HG03354 (cell line): ENCODE results near the gene TLK1.
"Not testable (repeated sequence)": the region's sequence is repeated elsewhere in the genome, so short reads cannot be mapped to it uniquely, and the experiment has no call there.

Experiments used
- ATAC-seq: cut with Tn5 transposase; IDR thresholded peaks from one replicate; pipeline ENCODE4 v1.9.1; 2021; ENCODE audit warnings: mild to moderate bottlenecking; ENCODE audit not compliant: unreplicated experiment, poor library complexity, severe bottlenecking

The TLK1 gene

DNA sequence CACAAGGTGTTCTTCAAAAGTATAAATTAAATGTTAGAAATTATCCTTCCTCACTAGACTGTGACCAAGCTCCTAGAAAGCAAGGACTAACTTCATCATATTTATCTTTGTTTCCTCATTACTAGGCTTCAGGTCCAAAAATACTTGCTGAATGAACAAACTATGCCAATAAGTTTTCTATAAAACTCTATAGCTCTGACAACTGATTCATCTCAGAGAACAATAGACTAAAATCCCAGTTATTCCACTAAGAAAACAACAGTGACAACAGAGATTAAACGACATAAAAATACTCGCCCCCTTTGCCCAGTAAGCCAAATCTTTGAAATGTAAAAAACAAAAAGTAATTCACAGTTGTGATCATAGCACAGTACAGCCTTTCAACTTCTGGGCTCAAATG lies 13.6 kb downstream of the TLK1 start:
- no peak for ATAC-seq

DNA sequence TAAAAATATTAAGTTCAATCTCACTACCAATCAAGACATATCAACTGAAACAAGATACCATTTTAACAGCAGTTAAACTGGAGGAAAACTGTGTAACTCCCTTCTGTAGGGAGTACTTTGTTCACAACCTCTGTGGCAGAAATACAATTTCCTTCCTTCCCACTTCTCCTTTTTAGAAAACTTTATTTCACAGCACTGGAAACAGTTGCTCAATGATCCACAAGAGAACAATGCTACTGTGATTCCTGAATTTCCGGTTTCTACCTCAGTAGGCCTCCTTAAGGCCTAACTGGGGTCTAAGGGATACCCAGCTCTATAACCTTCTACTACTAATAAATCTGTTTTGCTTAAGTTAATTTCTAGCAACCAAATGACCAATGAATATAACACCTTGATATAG lies 14.1 kb downstream of the TLK1 start:
- ATAC-seq, result no peak

DNA sequence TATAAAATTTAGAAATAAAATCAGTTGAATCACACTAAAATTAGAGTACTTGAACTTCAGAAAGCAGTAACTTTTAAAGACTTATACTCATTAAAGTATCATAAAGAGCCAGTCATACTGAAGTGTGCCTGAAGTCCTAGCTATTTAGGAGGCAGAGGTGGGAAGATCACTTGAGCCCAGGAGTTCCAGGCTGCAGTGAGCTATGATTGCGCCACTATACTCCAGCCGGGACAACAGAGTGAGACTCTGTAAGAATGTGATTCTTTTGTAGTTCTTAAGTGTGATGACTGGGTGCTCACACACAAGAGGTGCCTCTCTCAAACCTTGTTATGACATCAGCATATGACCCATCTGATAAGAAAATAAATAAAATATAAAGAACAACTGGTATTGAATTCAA lies 14.6 kb downstream of the TLK1 start:
- ATAC-seq, result no peak

DNA sequence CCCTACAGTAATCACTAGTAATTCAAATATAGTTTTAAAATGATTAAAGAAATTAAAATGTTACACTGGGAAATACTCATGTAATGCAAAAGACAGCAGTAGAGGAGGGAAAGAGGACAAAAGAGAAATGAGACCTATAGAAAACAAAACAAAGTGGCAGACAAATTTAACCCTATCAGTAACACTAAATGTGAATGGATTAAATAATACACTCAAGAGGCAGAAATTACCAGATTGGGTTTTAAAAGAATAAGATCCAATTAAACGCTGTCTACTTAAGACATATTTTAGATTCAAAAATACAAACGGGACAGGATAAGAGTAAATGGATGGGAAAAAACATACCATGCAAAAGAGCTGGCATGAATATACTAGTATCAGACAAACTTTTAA lies 17.0 kb downstream of the TLK1 start:
- ATAC-seq, result no peak

DNA sequence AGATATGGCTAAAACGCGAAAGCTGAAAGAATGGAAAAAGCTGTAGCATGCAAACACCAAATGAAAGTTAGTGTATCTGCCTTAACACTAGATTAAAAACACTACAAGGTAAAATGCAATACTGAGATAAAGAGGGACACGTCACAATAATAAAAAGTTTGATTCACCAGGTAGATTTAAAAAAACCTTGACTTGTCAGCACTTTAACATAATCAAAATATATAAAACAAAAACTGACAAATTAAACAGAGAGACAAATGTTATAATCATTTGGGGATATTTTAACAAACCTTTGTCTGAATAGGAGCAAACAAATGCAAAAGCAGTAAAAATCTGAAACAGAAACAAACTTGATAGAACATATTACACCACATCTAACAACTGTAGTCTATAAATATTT lies 18.3 kb downstream of the TLK1 start:
- no peak for ATAC-seq

DNA sequence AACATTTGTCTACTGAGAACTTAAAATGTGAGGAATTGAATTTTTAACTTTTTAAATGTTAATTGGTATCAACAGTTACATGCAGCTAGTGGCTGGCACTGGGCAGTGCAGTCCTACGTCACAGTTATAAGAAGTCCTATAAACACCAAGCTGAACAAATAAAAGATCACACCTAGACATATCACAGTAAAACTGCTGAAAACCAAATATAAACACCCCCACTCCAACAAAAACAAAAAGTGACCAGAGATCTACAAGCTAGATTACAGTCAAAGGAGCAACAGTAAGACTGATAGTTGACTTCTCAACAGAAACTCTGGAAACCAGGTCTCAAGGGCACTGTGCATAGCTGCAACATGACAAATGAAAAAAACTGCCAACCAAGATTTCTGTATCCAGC lies 19.4 kb downstream of the TLK1 start:
- no peak for ATAC-seq

DNA sequence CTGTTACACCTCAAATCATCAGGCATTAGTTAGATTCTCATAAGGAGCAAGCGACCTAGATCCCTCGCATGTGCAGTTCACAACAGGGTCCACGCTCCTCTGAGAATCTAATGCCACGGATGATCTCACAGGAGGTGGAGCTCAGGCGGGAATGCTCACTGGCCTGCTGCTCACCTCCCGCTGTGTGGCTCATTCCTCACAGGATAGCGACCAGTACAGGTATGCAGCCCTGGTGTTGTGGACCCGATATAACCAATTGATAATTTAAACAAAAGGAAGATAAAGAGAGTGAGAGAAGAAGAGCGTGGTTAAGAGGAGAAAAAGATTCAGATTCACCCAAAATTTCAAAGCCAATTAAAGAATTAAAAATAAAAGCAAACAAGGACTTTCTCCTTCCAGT lies 20.8 kb downstream of the TLK1 start:
- ATAC-seq, result no peak

DNA sequence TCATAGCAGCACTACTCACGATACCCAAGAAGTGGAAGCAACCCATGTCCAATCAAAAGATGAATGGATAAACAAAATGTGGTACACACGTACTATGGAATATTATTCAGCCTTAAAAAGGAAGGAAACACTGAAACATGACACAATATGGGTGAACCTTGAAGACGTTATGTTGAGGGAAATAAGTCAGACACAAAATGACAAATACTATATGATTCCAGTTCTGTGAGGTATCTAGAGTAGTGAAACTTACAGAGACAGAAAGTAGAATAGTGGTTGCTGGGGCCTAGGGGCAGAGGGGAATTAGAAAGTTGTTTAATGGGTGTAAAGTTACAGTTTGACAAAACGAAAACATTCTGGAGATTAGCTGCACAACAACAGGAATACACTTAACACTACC lies 24.7 kb downstream of the TLK1 start:
- peak; percentile 93 for ATAC-seq

DNA sequence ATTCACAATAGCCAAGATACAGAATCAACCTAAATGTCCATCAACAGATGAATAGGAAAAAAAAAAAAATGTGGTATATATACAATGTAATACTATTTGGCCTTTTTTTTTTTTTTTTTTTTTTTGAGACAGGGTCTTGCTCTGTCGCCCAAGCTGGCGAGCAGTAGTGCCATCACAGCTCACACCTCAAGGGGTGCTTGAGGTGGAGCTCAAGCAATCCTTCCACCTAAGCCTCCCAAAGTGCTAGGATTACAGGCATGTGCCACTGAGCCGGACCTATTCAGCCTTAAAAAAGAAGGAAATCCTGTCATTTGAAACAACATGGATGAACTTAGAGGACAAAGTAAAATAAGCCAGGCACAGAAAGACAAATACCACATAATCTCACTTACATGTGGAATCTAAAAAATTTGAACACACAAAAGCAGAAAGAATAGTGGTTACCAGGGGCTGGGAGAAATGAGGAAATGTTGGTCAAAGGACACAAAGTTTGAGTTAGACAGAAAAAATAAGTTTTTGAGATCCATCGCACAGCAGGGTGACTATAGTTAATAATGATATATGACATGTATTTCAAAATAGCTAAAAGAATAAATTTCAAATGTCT lies 26.0 kb downstream of the TLK1 start:
- no peak for ATAC-seq

DNA sequence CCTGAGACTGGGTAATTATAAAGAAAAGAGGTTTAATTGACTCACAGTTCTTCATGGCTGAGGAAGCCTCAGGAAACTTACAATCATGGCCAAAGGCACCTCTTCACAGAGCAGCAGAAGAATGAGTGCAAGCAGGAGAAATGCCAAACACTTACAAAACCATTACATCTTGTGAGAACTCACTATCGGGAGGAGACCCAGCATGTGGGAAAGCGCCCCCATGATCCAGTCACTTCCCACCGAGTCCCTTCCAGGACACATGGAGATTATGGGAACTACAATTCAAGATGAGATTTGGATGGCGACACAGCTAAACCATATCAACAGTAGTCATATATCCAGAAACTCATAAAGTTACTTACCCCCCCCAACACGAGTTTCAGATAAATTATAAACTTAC lies 28.6 kb downstream of the TLK1 start:
- ATAC-seq, result no peak

DNA sequence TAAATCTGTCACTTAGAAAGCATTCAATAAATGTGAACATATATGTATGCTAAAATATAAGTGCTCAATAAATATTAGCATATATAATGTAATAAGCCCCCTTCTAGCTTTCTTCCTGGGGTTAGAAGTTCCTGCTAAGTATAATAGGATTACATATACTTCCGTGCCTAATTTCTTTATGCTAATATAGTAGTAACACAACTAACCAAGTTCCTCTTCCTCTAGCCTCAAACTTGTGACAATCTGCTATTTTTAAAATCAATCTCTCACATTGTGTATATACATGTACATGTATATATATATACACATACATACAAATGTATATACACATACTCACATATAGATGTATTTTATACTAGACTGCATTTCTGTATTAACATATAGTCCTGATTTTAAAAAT lies 32.2 kb downstream of the TLK1 start:
- no peak for ATAC-seq

DNA sequence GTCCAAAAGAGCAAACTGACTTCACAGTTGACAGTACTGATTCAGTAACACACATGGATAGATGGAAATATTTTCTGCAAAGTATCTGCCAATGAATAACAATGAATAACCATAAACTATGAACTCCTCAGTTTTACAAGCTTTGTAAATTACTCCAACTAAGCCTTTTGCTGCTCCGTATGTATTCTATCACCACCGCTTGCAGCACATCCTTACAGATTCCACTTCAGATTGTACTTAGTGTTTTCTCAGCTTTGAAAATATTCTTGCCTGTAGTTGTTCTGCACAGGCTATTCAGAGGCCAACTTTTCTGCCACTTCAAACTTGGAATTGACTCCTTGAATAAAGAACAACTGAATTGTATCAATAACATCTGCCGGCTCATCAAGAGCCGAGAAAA lies 36.2 kb downstream of the TLK1 start:
- ATAC-seq, result no peak

DNA sequence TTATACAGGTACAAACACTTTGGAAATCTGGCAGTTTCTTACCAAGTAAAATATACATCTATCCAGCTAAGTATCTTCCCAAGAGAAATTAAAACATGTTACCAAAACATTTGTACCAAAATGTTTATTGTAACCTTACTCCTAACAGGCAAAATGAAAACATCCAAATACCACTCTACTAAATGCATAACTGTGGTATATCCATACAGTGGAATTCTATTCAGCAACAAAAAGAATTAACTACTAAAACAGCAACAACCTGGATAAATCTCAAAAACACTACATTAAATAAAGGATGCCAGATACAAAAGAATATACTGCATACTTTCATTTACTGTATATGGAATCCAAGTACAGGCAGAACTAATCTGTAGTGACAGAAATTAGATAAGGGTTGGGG lies 51.1 kb downstream of the TLK1 start:
- no peak for ATAC-seq

DNA sequence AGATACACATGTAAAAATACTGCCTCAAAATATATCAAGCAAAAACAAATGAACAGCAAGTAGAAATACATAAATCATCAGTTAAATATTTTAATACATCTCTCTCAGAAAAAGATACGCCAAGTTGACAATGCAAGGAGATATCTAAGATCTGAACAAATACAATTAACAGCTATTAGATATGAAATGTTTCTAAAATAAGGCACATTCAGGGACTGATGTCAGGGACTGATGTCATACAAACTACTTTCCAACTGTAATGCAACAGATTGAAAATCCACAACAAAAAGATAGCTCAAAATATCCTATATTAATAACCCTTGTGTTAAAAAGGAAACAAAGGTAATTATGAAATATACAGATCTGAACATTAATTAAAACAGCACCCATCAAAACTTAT lies 51.7 kb downstream of the TLK1 start:
- no peak for ATAC-seq

DNA sequence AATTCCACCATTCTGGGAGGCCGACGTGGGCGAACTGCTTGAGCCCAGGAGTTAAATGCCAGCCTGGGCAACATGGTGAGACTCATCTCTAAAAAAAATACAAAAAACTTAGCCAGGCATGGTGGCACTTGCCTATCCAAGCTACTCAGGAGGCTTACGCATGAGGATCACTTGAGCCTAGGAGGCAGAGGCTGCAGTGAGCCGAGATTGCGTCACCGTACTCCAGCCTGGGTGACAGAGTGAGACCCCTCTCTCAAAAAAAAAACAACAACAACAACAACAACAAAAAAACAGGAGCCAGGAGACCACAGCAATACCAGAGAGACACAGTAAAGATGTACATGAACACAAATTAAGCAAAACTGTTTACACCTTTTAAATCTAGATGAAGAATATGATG lies 52.9 kb downstream of the TLK1 start:
- ATAC-seq, result no peak

DNA sequence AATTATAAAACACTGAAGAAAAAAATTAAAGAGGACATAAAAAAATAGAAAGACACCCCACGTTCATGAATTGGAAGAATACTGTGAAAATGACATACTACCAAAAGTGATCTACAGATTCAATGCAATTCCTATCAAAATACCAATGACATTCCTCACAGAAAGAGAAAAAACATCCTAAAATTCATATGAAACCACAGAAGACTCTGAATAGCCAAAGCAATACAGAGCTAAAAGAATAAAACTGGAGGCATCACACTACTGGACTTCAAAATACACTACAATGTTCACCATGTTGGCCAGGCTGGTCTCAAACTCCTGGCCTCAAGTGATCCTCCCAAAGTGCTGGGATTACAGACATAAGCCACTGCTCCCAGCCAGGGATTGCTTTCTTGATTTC lies 56.3 kb downstream of the TLK1 start:
- ATAC-seq, result no peak

DNA sequence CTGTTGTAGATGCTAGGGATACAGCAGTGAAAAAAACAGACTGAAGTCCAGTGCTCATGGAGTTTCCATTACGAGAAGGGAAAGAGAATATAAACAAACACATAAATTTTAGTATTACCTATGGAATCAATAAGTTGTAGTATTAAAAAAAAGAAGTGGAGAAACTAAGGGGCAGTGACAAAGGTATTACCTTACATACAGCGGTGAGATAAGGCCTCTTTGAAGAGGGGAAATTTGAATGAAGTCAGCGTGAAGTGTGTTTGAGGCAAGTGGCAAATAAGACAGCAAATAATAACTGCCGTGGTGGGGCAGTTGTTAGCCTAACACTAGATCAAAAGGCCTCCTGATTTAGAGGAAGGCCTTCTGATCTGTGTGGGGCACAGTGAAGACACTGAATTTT lies 57.9 kb downstream of the TLK1 start:
- ATAC-seq, result no peak

DNA sequence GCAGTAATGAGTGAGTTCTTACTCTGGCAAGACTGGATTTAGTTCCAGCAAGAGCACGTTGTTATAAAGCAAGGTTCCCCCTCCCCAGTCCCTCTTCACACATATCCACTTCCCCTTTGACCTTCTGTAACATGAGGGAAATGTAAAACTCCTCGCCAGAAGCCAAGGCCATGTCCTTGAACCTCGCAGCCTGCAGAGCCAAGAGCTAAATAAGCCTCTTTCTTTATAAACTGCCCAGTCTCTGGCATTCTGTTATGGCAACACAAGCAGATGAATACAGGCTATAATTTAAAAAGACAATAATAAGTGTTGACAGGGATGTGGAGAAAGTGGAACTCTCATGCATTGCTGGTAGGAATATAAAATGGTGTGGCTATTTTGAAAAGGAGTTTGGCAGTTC lies 60.3 kb downstream of the TLK1 start:
- ATAC-seq, result no peak

DNA sequence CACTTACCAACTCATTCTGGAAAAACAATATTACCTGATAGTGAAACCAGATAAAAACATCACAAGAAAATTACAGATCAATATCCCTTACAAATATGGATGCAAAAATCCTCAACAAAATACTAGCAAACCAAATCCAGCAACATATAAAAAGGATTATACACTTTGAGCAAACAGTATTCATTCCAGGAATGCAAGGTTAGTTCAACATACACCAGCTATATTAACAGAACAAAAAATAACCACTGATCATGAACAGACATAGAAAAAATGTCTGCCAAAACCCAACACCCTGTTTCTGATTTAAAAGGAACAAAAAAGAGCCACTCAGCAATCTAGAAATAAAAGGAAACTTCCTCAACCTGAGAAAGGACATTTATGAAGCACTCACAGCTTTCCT lies 62.1 kb downstream of the TLK1 start:
- no peak for ATAC-seq

DNA sequence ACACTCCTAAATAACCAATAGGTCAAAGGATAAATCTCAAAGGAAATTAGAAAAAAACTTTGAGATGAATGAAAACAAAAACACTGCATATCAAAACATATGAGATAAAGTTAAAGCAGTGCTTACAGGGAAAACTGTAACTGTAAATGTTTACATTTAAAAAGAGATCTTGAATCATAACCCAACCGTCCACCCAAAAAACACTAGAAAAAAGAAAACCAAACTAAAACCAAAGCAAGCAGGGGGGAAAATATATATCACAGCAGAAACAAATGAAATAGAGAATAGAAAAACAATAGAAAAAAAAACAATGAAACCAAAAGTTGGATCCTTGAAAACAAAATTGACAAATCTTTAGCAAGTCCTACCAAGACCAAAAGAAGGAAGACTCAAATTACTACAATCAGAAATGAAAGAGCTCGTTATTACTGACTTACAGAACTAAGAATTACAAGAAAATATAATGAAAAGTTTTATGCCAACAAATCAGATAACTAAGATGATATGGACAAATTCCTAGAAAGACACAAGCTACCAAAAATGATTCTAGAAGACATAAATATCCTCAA lies 65.6 kb downstream of the TLK1 start:
- no peak for ATAC-seq

DNA sequence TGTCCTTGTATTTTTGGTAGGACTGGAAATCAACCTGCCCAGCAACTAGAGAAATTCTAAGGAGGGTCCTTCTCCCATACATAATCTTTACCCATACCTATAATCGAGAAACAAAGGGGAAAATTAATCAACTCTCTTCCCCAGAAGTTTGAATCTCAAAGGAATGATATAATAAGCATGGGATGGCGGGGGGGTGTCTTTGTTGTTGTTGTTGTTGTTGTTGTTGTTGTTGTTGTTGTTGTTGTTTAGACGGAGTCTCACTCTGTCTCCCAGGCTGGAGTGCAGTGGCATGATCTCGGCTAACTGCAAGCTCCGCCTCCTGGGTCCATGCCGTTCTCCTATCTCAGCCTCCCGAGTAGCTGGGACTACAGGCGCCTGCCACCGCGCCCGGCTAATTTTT lies 69.2 kb downstream of the TLK1 start:
- not testable (repeated sequence) for ATAC-seq

DNA sequence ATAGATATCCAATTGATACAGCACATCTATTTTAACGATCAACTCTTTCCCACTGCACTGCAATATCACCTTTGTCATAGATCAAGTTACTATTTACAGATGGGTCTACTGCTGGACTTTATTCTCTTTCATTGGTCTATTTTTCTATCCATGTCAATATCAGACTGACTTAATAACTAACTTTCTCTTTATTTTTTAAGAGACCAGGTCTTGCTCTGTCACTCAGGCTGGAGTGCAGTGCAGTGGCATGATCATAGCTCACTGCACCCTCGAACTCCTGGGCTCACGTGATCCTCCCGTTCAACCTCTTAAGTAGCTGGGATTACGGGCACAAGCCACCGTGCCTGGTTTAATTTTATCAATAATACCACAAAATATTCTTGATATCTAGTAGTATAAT lies 71.2 kb downstream of the TLK1 start:
- no peak for ATAC-seq
